Fibroblast of villous mesenchyme (primary cell): ENCODE data around the gene TMEM151A. TPM values are rescaled to one million over a fixed set of nuclear protein-coding genes. Genes with fewer than 3 reads are reported as not detected.

Source experiments
- DNase-seq: peaks from one replicate; pipeline ENCODE4 v3.0.0-alpha.2; 2010; ENCODE audit warnings: low read depth
- H3K4me3 ChIP-seq: 2 replicates; pipeline ENCODE4 v1.5.1; 2011; ENCODE audit warnings: low read depth, mild to moderate bottlenecking, low read length
- total RNA-seq: library from RNA; depleted of rRNA; stranded (reverse); fragments of >200 nt; gene quantifications from 2 replicates; pipeline ENCODE4 v1.2.3, GENCODE V29; 2012
- TF ChIP-seq, protein P1 (sequence below): IDR thresholded peaks from 2 replicates; pipeline ENCODE4 v1.5.1; 2012; ENCODE audit warnings: low read depth, mild to moderate bottlenecking, low read length; ENCODE audit not compliant: insufficient read depth

TMEM151A gene
- total RNA-seq, 1 donor, result under 0.01 TPM

DNA sequence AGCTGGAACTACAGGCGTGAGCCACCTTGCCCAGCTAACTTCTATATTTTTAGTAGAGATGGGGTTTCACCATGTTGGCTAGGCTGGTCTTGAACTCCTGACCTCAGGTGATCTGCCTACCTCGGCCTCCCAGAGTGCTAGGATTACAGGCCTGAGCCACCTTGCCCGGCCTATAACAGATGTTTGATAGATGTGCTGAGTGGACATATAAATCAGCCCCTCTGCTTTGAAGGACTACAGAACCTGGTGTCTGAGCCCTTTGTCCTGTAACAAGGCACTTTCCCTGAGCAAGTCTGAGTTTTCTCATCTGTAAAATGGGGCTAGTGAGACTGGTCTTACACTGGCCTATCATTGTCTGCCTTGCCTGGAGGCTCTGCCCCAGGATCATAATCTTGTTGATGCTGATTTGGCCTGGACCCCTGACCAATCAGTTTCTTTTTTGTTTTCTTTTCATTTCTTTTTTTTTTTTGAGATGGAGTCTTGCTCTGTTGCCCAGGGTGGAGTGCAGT is 37.5 kb downstream of the TMEM151A start:
- TF ChIP-seq, protein P1, sequence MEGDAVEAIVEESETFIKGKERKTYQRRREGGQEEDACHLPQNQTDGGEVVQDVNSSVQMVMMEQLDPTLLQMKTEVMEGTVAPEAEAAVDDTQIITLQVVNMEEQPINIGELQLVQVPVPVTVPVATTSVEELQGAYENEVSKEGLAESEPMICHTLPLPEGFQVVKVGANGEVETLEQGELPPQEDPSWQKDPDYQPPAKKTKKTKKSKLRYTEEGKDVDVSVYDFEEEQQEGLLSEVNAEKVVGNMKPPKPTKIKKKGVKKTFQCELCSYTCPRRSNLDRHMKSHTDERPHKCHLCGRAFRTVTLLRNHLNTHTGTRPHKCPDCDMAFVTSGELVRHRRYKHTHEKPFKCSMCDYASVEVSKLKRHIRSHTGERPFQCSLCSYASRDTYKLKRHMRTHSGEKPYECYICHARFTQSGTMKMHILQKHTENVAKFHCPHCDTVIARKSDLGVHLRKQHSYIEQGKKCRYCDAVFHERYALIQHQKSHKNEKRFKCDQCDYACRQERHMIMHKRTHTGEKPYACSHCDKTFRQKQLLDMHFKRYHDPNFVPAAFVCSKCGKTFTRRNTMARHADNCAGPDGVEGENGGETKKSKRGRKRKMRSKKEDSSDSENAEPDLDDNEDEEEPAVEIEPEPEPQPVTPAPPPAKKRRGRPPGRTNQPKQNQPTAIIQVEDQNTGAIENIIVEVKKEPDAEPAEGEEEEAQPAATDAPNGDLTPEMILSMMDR, result no peak
- no peak overlapping the region for H3K4me3 ChIP-seq
- DNase-seq, result no peak

DNA sequence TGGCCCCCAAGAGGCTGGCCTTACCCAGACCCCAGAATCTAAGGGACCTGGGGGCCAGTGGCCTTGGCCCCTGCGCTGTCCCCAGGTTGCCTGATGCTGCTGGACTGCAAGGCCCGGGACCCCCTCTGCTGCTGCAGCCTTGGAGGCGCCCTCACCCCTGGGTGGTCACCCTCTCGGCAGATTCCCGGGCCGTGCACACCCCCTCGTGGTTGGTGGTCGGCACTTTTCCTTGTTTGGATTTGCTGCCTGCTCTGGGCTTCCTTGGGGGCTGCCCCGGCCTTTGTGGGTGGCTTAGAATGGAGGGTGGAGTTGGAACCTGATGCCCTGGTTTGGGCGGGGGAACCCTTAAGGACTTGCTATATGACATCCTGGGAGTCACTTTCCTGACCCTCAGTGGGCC is 39.2 kb downstream of the TMEM151A start:
- no peak overlapping the region for H3K4me3 ChIP-seq
- no peak for DNase-seq
- TF ChIP-seq, protein P1, result no peak

DNA sequence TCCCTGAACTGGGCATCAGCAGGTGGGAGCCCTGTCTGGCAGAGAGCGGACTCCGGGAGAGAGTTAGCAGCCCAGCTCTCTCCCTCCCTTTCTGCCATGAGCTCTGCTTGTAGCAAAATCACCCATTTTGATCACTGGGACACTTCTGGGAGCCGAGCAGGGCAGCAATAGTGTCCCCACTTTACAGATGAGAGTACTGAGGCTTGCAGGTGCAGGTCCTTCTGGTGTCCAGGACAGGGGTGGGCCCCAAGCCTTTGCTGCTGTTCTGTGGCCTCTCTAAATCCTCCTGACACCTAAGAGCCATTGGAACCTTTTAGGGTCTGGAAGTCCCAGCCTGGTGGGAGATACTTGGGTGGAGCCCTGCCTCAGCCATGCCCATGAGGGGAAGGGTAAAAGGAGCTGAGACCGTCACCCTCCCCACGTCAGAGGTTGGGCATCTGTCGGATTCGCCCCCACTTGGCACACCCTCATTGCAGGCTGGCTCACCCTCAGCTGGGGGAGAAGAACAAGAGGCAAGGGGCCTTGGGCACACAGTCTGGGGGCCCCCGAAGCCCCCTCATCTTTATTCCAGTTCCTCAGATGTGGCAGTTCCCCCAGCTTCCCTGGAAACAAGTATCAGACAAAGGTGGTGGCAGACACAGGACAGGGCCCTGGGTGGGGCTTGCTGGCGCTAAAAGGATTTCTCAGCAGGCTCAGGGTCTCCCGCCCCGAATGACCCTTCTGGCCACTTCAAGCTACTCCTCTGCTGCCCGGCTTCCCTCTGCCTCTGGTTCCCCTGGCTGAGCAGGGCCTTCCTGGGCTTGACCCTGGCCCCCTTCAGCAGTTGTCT is 40.1 kb downstream of the TMEM151A start:
- TF ChIP-seq, protein P1, result no peak
- DNase-seq, result no peak

DNA sequence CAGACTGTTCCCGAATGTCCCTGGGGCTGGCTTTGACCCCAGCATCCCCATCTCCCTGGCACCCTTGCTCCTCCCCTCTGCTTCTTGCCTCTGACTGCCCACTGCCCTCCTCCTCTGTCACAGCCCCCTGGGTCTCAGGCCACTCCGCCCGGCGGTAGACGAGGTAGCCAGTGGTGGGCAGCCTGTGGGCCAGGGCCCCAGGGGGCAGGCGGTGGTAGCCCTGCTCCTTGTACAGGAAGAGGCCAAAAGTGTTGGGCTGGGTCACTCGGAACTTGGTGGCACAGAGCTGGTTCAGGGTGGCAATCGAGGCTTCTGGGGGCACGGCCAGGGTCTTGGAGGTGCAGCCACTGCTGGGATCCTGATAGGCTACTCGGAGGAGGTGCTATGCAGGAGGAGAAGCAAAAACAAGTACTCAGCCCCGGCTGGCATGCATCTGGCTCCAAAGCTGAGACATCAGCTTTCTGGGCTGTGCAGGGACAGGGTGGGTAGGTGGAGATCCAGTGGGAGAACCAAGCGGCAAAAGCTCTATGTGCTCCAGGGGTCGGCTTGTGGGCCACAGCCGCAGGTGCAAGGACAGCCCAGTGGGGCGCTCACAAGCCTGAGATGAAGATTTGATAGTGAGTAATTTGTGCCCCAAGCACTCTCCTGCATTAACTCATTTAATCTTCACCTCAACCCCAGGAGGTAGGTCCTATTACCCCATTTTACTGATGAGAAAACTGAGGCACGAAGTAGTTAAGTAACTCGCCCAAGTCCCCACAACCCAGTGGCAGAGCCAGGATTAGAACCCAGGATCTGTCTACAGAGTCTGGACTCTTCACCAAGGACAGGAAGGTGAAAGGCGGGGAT is 40.9 kb downstream of the TMEM151A start:
- TF ChIP-seq, protein P1, result no peak
- no peak for DNase-seq
- no peak overlapping the region for H3K4me3 ChIP-seq

More for the DNA sequence above, 40.1 kb downstream of the TMEM151A start:
- no peak overlapping the region for H3K4me3 ChIP-seq

DNA sequence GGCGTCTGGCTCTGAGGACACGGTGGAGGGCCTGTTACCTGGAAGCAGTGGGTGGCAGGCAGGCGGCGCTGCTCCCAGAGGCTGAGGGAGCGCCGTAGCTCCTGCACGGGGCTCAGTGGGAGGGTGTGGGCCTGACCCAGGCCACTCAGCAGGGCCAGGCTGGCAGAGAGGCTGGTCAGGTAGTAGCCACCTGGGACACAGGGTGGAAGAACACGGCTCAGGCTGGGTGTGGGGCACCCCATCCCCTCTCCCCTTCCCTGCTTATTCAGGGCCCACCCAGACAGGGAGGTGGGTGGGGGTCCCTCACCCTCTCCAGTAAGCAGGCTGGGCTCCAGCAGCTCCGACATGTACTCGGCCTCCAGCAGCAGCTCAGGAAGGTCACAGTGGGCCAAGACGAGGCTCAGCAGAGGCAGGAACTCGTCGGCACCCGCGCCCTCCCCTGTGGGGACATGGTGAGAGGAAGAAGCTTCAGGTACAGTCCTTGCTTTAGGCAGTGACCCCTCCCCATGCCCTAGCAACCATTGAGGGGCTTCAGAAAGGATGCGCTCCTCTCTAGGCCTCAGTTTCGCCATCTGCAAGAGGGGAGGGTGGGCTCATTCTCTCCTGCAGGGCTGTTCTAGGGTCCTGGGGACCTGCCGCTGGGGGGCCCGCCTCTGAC is 41.7 kb downstream of the TMEM151A start:
- TF ChIP-seq, protein P1, result no peak
- no peak for DNase-seq
- no peak overlapping the region for H3K4me3 ChIP-seq

DNA sequence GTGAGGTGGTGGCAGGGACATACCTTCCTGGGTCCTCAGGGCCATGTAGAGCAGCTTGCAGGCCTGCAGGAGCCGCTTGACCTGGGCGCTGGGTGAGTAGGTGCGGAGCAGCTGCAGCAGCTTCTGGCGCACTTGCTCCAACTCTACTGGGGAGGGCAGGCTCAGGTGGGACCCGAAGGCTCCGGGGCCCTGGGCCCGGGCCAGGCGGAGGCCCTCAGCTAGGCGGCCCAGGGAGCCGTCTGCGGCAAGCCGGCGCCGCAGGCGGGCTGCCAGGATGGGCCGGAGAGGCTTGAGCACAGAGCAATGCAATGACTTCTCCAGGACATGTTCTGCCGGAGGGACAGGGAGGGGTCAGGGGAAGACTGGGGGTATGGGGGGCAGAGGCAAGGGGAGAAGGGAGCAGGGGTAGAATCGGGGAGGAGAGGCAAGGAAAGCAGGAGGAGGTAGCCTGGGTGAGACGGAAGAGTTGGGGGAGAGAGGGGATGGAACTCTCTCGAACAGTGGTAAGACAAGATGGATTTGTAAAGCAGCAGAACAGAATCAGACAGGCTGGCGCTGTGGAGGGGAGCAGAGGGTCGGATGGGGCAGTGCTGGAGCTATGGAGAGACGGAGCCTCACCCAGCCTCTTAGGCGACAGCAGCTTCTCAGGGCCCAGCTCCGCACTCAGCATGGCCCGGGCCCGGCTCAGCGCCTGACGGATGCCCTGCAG is 42.4 kb downstream of the TMEM151A start:
- TF ChIP-seq, protein P1, result no peak
- no peak for DNase-seq
- H3K4me3 ChIP-seq, result no peak overlapping the region
